Measurements from ENCODE around the gene TENM3. TPM values are rescaled to one million over a fixed set of nuclear protein-coding genes. Genes with fewer than 3 reads are reported as not detected.

The TENM3 gene
- polyA plus RNA-seq, 1 experiment: 54.9 TPM

- POLR2A ChIA-PET: no interaction called here
- Histone ChIP-seq H3K27me3 (ENCODE audit: control insufficient read depth, insufficient read depth, low read length) (peaks cover 16% of the 10 kb centered on the region), H3K4me3 (ENCODE audit: low read depth, low read length) (no peak overlapping the region), H3K9me3 (ENCODE audit: control insufficient read depth, insufficient read depth, low read length) (peaks cover 7% of the 10 kb centered on the region; the same call in 1 of the 2 replicates), H3K27ac (ENCODE audit: low read depth, low read length) (no peak overlapping the region)
- TF ChIP-seq CTCF (IDR thresholded peaks at IDR 0.05; ENCODE audit: low read depth, low read length): no peak
- no peak for DNase-seq (ENCODE audit: low read depth, low spot score)
- CTCF ChIA-PET: no interaction called here
Observed at GRCh38 chr4:182842104-182842600, 599.0 kb downstream of the TENM3 start.

DNA sequence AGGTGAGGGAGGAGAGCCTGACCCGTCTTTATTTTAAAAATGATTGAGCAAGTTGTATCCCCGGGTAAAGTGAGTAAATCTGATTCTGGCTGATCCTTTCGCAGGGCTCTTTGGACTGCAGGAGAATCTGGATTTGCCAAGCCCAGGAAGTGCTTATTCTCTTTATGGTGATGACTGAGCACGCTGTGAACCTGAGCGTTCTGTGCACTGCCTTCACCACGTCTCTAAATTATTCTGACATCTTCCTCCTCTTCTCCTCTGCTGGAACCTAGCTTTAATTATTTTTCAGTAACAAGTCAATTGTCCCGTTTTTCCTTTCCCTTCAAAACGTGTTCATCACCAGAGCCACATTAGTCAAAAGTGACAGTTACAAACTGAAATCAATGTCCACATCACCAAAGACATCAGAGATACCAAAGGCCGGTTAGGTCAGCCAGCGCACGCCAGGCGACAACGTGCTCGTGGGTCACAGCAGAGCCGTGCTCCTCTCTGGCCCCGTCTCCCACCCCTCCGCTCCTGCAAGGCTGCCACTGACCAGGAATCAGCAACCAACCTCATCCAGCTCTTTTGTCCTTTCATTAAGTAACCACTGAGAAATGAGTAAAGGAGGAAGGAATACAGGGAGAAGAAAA is 599.7 kb downstream of the TENM3 start:
- TF ChIP-seq CTCF (IDR thresholded peaks at IDR 0.05; ENCODE audit: low read depth, low read length): no peak
- CTCF ChIA-PET: no interaction called here
- Histone ChIP-seq H3K27ac (ENCODE audit: low read depth, low read length) (no peak overlapping the region), H3K27me3 (ENCODE audit: control insufficient read depth, insufficient read depth, low read length) (peaks cover 11% of the 10 kb centered on the region), H3K4me3 (ENCODE audit: low read depth, low read length) (no peak overlapping the region), H3K9me3 (ENCODE audit: control insufficient read depth, insufficient read depth, low read length) (peaks cover 7% of the 10 kb centered on the region; the same call in 1 of the 2 replicates)
- no peak for DNase-seq (ENCODE audit: low read depth, low spot score)
- POLR2A ChIA-PET: no interaction called here

GRCh38 chr4:182843808-182844325 is 600.7 kb downstream of the TENM3 start:
- Histone ChIP-seq H3K4me3 (ENCODE audit: low read depth, low read length) (no peak overlapping the region), H3K9me3 (ENCODE audit: control insufficient read depth, insufficient read depth, low read length) (peaks cover 7% of the 10 kb centered on the region; the same call in 1 of the 2 replicates), H3K27me3 (ENCODE audit: control insufficient read depth, insufficient read depth, low read length) (peaks cover 10% of the 10 kb centered on the region), H3K27ac (ENCODE audit: low read depth, low read length) (no peak overlapping the region)
- no peak for TF ChIP-seq CTCF (IDR thresholded peaks at IDR 0.05; ENCODE audit: low read depth, low read length)
- POLR2A ChIA-PET: no interaction called here
- DNase-seq (ENCODE audit: low read depth, low spot score): no peak
- CTCF ChIA-PET: no interaction called here

DNA sequence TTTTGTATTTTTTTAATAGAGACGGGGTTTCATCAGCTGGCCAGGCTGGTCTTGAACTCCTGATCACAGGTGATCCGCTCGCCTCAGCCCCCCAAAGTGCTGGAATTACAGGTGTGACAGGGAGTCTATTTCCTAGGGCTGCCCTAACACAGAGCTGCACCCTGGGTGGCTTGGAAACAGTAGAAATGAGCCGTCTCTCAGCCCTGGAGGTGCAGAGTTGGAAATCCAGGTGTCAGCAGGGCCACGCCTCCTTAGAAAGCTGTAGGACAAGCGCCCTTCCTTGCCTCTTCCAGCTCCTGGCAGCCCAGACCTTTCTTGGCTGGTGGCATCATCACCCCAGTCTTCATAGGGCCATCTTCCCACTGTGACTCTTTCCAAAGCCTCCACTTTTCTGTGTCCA is 602.4 kb downstream of the TENM3 start:
- Histone ChIP-seq H3K4me3 (ENCODE audit: low read depth, low read length) (no peak overlapping the region), H3K9me3 (ENCODE audit: control insufficient read depth, insufficient read depth, low read length) (peaks cover 7% of the 10 kb centered on the region; the same call in 1 of the 2 replicates), H3K27ac (ENCODE audit: low read depth, low read length) (no peak overlapping the region), H3K27me3 (ENCODE audit: control insufficient read depth, insufficient read depth, low read length) (peaks cover 12% of the 10 kb centered on the region)
- no peak for DNase-seq (ENCODE audit: low read depth, low spot score)
- ChIA-PET CTCF (interaction anchor here (0.6 kb wide), 1 partner anchor 1702 kb away, joined by 3 read pairs; no protein-coding TSS in a partner anchor), POLR2A (no interaction called here)
- no peak for TF ChIP-seq CTCF (IDR thresholded peaks at IDR 0.05; ENCODE audit: low read depth, low read length)

DNA sequence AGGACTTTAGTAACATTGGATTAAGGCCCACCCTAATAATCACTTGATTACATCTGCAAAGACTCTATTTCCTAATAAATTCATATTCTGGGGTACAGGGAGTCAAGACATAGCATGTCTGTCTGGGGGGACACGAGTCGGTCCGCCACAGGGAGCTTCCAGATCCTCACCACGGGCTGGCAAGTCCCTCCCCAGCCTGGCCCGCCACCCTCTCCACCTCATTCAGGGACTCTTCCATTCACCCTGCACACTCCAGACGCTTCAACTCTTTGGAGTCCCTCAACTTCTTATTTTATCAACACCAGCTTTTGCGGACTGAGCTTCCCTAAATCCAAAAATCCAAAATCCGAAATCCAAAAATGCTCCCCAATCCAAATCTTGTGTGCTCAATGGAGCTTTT is 602.8 kb downstream of the TENM3 start:
- peaks cover 6% of the 10 kb centered on the region; the same call in 1 of the 2 replicates for H3K9me3 ChIP-seq (ENCODE audit: control insufficient read depth, insufficient read depth, low read length)
- TF ChIP-seq CTCF (IDR thresholded peaks at IDR 0.05; ENCODE audit: low read depth, low read length): no peak
- ChIA-PET CTCF (interaction anchor here (0.6 kb wide), 1 partner anchor 410 kb away, joined by 3 read pairs; no protein-coding TSS in a partner anchor), POLR2A (no interaction called here)
- no peak overlapping the region for H3K4me3 ChIP-seq (ENCODE audit: low read depth, low read length)
- DNase-seq (ENCODE audit: low read depth, low spot score): no peak
- no peak overlapping the region for H3K27ac ChIP-seq (ENCODE audit: low read depth, low read length)
- H3K27me3 ChIP-seq (ENCODE audit: control insufficient read depth, insufficient read depth, low read length): peaks cover 12% of the 10 kb centered on the region
